MCF 10A (cell line): Measurements from ENCODE around the gene PATL1. TPM values are rescaled to one million over a fixed set of nuclear protein-coding genes. Genes with fewer than 3 reads are reported as not detected.

ENCODE experiments used
- BruUV-seq: library from RNA; stranded (reverse); fragments of 400-500 nt; replicated peaks from 2 replicates; lab custom pipeline; 2021; lab: Mats Ljungman, UMichigan
- CTCF ChIA-PET: fragments of 300-600 bp; sonication (Branson Sonifier 250); formaldehyde crosslinking; extraction: SDS; loops from one replicate; lab custom pipeline; 2021; ENCODE audit warnings: antibody characterized with exemption, inconsistent platforms; lab: Yijun Ruan, JAX
- POLR2A ChIA-PET: fragments of 300-600, 350-650 bp; sonication (Branson Sonifier 250); formaldehyde crosslinking; extraction: SDS; loops from one replicate; lab custom pipeline; 2020; ENCODE audit warnings: antibody characterized with exemption, inconsistent platforms; lab: Yijun Ruan, JAX
- DNase-seq: peaks from one replicate; pipeline ENCODE4 v3.0.0-alpha.2; 2018; ENCODE audit not compliant: unreplicated experiment
- H3K27ac Mint-ChIP-seq: one replicate; pipeline ENCODE4 v1.8.0; 2022; ENCODE audit warnings: mild to moderate bottlenecking, low read depth, mixed read lengths; ENCODE audit not compliant: unreplicated experiment
- H3K27me3 Mint-ChIP-seq: one replicate; pipeline ENCODE4 v1.8.0; 2022; ENCODE audit warnings: mixed read lengths; ENCODE audit not compliant: insufficient read depth, unreplicated experiment
- H3K36me3 Mint-ChIP-seq: one replicate; pipeline ENCODE4 v1.8.0; 2022; ENCODE audit warnings: mild to moderate bottlenecking, moderate library complexity, mixed read lengths; ENCODE audit not compliant: insufficient read depth, unreplicated experiment
- H3K4me1 Mint-ChIP-seq: one replicate; pipeline ENCODE4 v1.8.0; 2022; ENCODE audit warnings: mixed read lengths; ENCODE audit not compliant: insufficient read depth, unreplicated experiment
- H3K4me3 Mint-ChIP-seq: one replicate; pipeline ENCODE4 v1.8.0; 2022; ENCODE audit warnings: mild to moderate bottlenecking, moderate library complexity, mixed read lengths; ENCODE audit not compliant: unreplicated experiment
- H3K9me3 Mint-ChIP-seq: one replicate; pipeline ENCODE4 v1.8.0; 2022; ENCODE audit warnings: mixed read lengths; ENCODE audit not compliant: unreplicated experiment
- CTCF ChIP-seq: fragments of 200-600 bp; IDR thresholded peaks from one replicate; pipeline ENCODE4 v1.8.0; 2022; ENCODE audit warnings: antibody characterized with exemption, mild to moderate bottlenecking; ENCODE audit not compliant: unreplicated experiment
- intact Hi-C: fragments of 100-400 bp; cut with micrococcal nuclease; formaldehyde crosslinking; loops from 2 replicates; pipeline ENCODE4 v1.14.1; 2022
- total RNA-seq: library from RNA; stranded (reverse); gene quantifications from 2 replicates; pipeline ENCODE4 v1.2.3, GENCODE V29; 2022

The PATL1 gene
- total RNA-seq, 1 experiment from 2014 or later: 42.6 TPM

- no peak overlapping the region for H3K4me3 Mint-ChIP-seq
- no peaks in the 10 kb centered on the region for H3K27me3 Mint-ChIP-seq
- DNase-seq: no peak
- CTCF ChIA-PET: interaction anchor here (0.6 kb wide), 1 partner anchor 1615 kb away, joined by 4 read pairs; no protein-coding TSS in a partner anchor
- TF ChIP-seq CTCF: no peak
- H3K4me1 Mint-ChIP-seq: peaks cover 18% of the 10 kb centered on the region
- intact Hi-C loops: no loop called here
- no peaks in the 10 kb centered on the region for H3K9me3 Mint-ChIP-seq
- POLR2A ChIA-PET: interaction anchor here (0.8 to 1.1 kb wide), 2 partner anchors 31 to 41 kb away, joined by 3 read pairs; partner anchors contain the start of gene PATL1
- BruUV-seq: no TSS peak
- no peak overlapping the region for H3K27ac Mint-ChIP-seq
- H3K36me3 Mint-ChIP-seq: no peaks in the 10 kb centered on the region
Measured at GRCh38 chr11:59710136-59710847, 41.5 kb upstream of the PATL1 start.

GRCh38 chr11:59708537-59708936, 39.7 kb upstream of the PATL1 start:
- peaks cover 7% of the 10 kb centered on the region for H3K9me3 Mint-ChIP-seq
- H3K27me3 Mint-ChIP-seq: no peaks in the 10 kb centered on the region
- no peak overlapping the region for H3K27ac Mint-ChIP-seq
- H3K4me3 Mint-ChIP-seq: no peak overlapping the region
- BruUV-seq: no TSS peak
- H3K36me3 Mint-ChIP-seq: no peaks in the 10 kb centered on the region
- TF ChIP-seq CTCF: no peak
- peaks cover 25% of the 10 kb centered on the region for H3K4me1 Mint-ChIP-seq
- ChIA-PET POLR2A (no interaction called here), CTCF (interaction anchor here (0.6 kb wide), 1 partner anchor 56 kb away, joined by 3 read pairs; no protein-coding TSS in a partner anchor)
- no peak for DNase-seq
- intact Hi-C loops: no loop called here

GRCh38 chr11:59707371-59707770, 38.5 kb upstream of the PATL1 start:
- Mint-ChIP-seq H3K4me3 (no peak overlapping the region), H3K9me3 (peaks cover 7% of the 10 kb centered on the region), H3K27ac (peak overlapping the region; percentile 61), H3K27me3 (no peaks in the 10 kb centered on the region), H3K36me3 (no peaks in the 10 kb centered on the region), H3K4me1 (peaks cover 25% of the 10 kb centered on the region)
- no peak for TF ChIP-seq CTCF
- ChIA-PET POLR2A (interaction anchor here (1.0 to 1.3 kb wide), 2 partner anchors 15 to 94 kb away, joined by 3 read pairs; no protein-coding TSS in a partner anchor), CTCF (interaction anchor here (0.6 kb wide), 1 partner anchor 498 kb away, joined by 3 read pairs; no protein-coding TSS in a partner anchor)
- intact Hi-C loops: no loop called here
- no peak for DNase-seq
- BruUV-seq: no TSS peak

GRCh38 chr11:59706518-59707285, 37.9 kb upstream of the PATL1 start:
- POLR2A ChIA-PET: interaction anchor here (1.0 to 1.3 kb wide), 3 partner anchors 15 to 95 kb away, joined by 3 read pairs; no protein-coding TSS in a partner anchor
- CTCF ChIA-PET: interaction anchor here (0.6 kb wide), 1 partner anchor 1649 kb away, joined by 3 read pairs; no protein-coding TSS in a partner anchor
- no TSS peak for BruUV-seq
- H3K27ac Mint-ChIP-seq: peak overlapping the region; percentile 61
- no peaks in the 10 kb centered on the region for H3K36me3 Mint-ChIP-seq
- peaks cover 7% of the 10 kb centered on the region for H3K9me3 Mint-ChIP-seq
- TF ChIP-seq CTCF: no peak
- peaks cover 25% of the 10 kb centered on the region for H3K4me1 Mint-ChIP-seq
- no peak overlapping the region for H3K4me3 Mint-ChIP-seq
- H3K27me3 Mint-ChIP-seq: no peaks in the 10 kb centered on the region
- intact Hi-C loops: no loop called here
- peak; percentile 44 for DNase-seq
